GM12878 (cell line): ENCODE results near the gene PRKN. TPM values are rescaled to one million over a fixed set of nuclear protein-coding genes. Genes with fewer than 3 reads are reported as not detected.

ENCODE experiments used
- ATAC-seq: fragments of 200-7000 bp; cut with Tn5 transposase; 3 replicates; pipeline ENCODE4 v1.9.1; 2020; ENCODE audit warnings: mild to moderate bottlenecking, moderate library complexity
- BruUV-seq: library from RNA; stranded (reverse); fragments of 400-500 nt; replicated peaks from 2 replicates; lab custom pipeline; 2021; lab: Mats Ljungman, UMichigan
- CTCF ChIA-PET: fragments of 300-600 bp; sonication (Branson Sonifier 250); formaldehyde crosslinking; extraction: SDS; loops from one replicate; lab custom pipeline; 2021; ENCODE audit warnings: inconsistent platforms; lab: Yijun Ruan, JAX
- POLR2A ChIA-PET: fragments of 350-600 bp; formaldehyde crosslinking; extraction: SDS; loops from one replicate; lab custom pipeline; 2021; ENCODE audit warnings: inconsistent platforms; lab: Charles Lee
- RAD21 ChIA-PET: fragments of 300-600 bp; sonication (Branson Sonifier 250); formaldehyde crosslinking; loops from one replicate; lab custom pipeline; 2023; ENCODE audit warnings: antibody characterized with exemption; ENCODE audit not compliant: unreplicated experiment; lab: Charles Lee
- SMC1A ChIA-PET: fragments of 300-600 bp; sonication (Branson Sonifier 250); formaldehyde crosslinking; loops from one replicate; lab custom pipeline; 2023; ENCODE audit not compliant: unreplicated experiment, uncharacterized antibody; lab: Charles Lee
- DNase-seq: peaks from one replicate; pipeline ENCODE4 v3.0.0-alpha.2; 2011; ENCODE audit warnings: low read depth, low spot score
- FAIRE-seq: peaks from 3 replicates; lab custom pipeline; 2011; peaks lifted over from hg19 to GRCh38; lab: Jason Lieb, UNC
- H2AFZ ChIP-seq: 2 replicates; pipeline ENCODE4 v1.6.0; 2011; ENCODE audit warnings: low read depth, low read length, control low read depth; ENCODE audit not compliant: control insufficient read depth
- H3K27ac ChIP-seq: 2 replicates; pipeline ENCODE4 v1.5.1; 2011; ENCODE audit warnings: control low read depth; ENCODE audit not compliant: control insufficient read depth, insufficient read depth
- H3K27me3 ChIP-seq, 2 experiments: replicated peaks in 1 of 2; 2 replicates each; pipeline versions ENCODE4 v1.6.0 to v1.6.1; 2011; ENCODE audit warnings: low read length in 1 of 2; ENCODE audit not compliant: control insufficient read depth in 2 of 2, insufficient read depth in 2 of 2
- H3K36me3 ChIP-seq, 2 experiments: 2 replicates each; pipeline ENCODE4 v1.5.1; 2011; ENCODE audit warnings: low read length in 1 of 2; ENCODE audit not compliant: control insufficient read depth in 2 of 2, insufficient read depth in 2 of 2
- H3K4me1 ChIP-seq: 2 replicates; pipeline ENCODE4 v1.6.1; 2011; ENCODE audit warnings: mild to moderate bottlenecking, low read length, moderate library complexity, mixed read lengths; ENCODE audit not compliant: control insufficient read depth, insufficient read depth
- H3K4me2 ChIP-seq: 2 replicates; pipeline ENCODE4 v1.6.0; 2011; ENCODE audit warnings: control low read depth; ENCODE audit not compliant: control insufficient read depth, insufficient read depth
- H3K4me3 ChIP-seq: fragments of 200-600 bp; sonication (generic); 2 replicates; pipeline ENCODE4 v1.5.1; 2016
- H3K79me2 ChIP-seq: 2 replicates; pipeline ENCODE4 v1.6.0; 2011; ENCODE audit warnings: low read length; ENCODE audit not compliant: control insufficient read depth, insufficient read depth
- H3K9ac ChIP-seq: 2 replicates; pipeline ENCODE4 v1.8.0; 2011; ENCODE audit warnings: low read length, control low read depth, mixed read lengths; ENCODE audit not compliant: control insufficient read depth, insufficient read depth
- H3K9me3 ChIP-seq: replicated peaks from 3 replicates; pipeline ENCODE4 v1.5.1; 2011; ENCODE audit warnings: mild to moderate bottlenecking, low read length; ENCODE audit not compliant: control insufficient read depth, insufficient read depth
- H4K20me1 ChIP-seq: 2 replicates; pipeline ENCODE4 v1.6.0; 2011; ENCODE audit not compliant: control insufficient read depth, insufficient read depth
- BCL3 ChIP-seq: IDR thresholded peaks from 2 replicates; pipeline ENCODE4 v1.6.1; 2011; ENCODE audit warnings: borderline replicate concordance, low read depth, mild to moderate bottlenecking, moderate library complexity, low read length; ENCODE audit not compliant: insufficient read depth, poor library complexity, severe bottlenecking
- CHD4 ChIP-seq: fragments of 200-600 bp; sonication (generic); IDR thresholded peaks from 2 replicates; pipeline ENCODE4 v1.6.1; 2016; ENCODE audit warnings: mild to moderate bottlenecking
- CREM ChIP-seq: IDR thresholded peaks from 2 replicates; pipeline ENCODE4 v1.6.1; 2014; ENCODE audit warnings: antibody characterized with exemption, low read depth
- HCFC1 ChIP-seq: fragments of 150-350 bp; IDR thresholded peaks from 2 replicates; pipeline ENCODE4 v1.6.1; 2014; ENCODE audit warnings: low read length
- KDM1A ChIP-seq: fragments of 200-600 bp; sonication (generic); IDR thresholded peaks from 2 replicates; pipeline ENCODE4 v1.6.1; 2016; ENCODE audit warnings: borderline replicate concordance
- MTA2 ChIP-seq: fragments of 450-650 bp; IDR thresholded peaks from 2 replicates; pipeline ENCODE4 v1.6.1; 2016; ENCODE audit warnings: low read depth, mild to moderate bottlenecking, moderate library complexity
- NBN ChIP-seq: fragments of 450-650 bp; IDR thresholded peaks from 2 replicates; pipeline ENCODE4 v1.6.1; 2016
- PKNOX1 ChIP-seq: fragments of 450-650 bp; IDR thresholded peaks from 2 replicates; pipeline ENCODE4 v1.6.1; 2016; ENCODE audit warnings: mild to moderate bottlenecking
- POLR2AphosphoS5 ChIP-seq: IDR thresholded peaks from 2 replicates; pipeline ENCODE4 v1.6.1; 2011; ENCODE audit warnings: mild to moderate bottlenecking, low read length, inconsistent platforms
- RAD51 ChIP-seq: fragments of 450-650 bp; IDR thresholded peaks from 2 replicates; pipeline ENCODE4 v1.6.1; 2016; ENCODE audit warnings: moderate library complexity, mild to moderate bottlenecking, inconsistent platforms
- SUPT20H ChIP-seq: IDR thresholded peaks from 2 replicates; pipeline ENCODE4 v1.6.1; 2011; ENCODE audit warnings: low read depth, mild to moderate bottlenecking, low read length, moderate library complexity, borderline replicate concordance; ENCODE audit not compliant: control insufficient read depth
- TCF12 ChIP-seq: IDR thresholded peaks from 2 replicates; pipeline ENCODE4 v1.6.1; 2011; ENCODE audit warnings: low read depth, mild to moderate bottlenecking, low read length
- TCF3 ChIP-seq: IDR thresholded peaks from 2 replicates; pipeline ENCODE4 v1.6.1; 2012; ENCODE audit warnings: low read depth, mild to moderate bottlenecking, low read length, borderline replicate concordance; ENCODE audit not compliant: insufficient read depth
- WGBS: methylation state at CpG from one replicate; pipeline ENCODE4 v1.1.6; 2016; ENCODE audit warnings: low lambda C conversion rate; ENCODE audit not compliant: insufficient replicate concordance, insufficient coverage; ENCODE audit errors: missing lambda C conversion rate; 5-methylcytosine and 5-hydroxymethylcytosine counted together
- in situ Hi-C: fragments of 300-500 bp; cut with MboI; formaldehyde crosslinking; loops from 9 replicates; pipeline ENCODE4 v1.14.3; 2018; ENCODE audit warnings: mixed read lengths
- intact Hi-C: fragments of 100-400 bp; cut with micrococcal nuclease; formaldehyde crosslinking; loops from one replicate; pipeline ENCODE4 v1.14.2; 2022; ENCODE audit not compliant: unreplicated experiment
- polyA plus RNA-seq, 11 experiments: library from polyadenylated mRNA; depleted of rRNA in 4 of 11; unstranded in 6 of 11; stranded (reverse) in 5 of 11; fragments of >200 nt; fragmentation: Nextera tagmentation in 4 of 11; fragmentation: Illumina TruSeq in 1 of 11; extraction: Ambion mirVana in 4 of 11; extraction: Trizol in 1 of 11; gene quantifications; 1 replicate in 1 of 11; 2 replicates in 10 of 11; pipeline versions ENCODE4 v1.2.1 to v1.2.3, GENCODE V29; 2011 to 2016; ENCODE audit warnings: inconsistent platforms in 2 of 11, missing spikeins in 2 of 11, low read depth in 1 of 11
- total RNA-seq, 4 experiments: library from RNA; depleted of rRNA in 3 of 4; stranded (reverse); fragments of >200 nt in 3 of 4; fragmentation: Illumina TruSeq in 1 of 4; extraction: Trizol in 1 of 4; gene quantifications; 2 replicates each; pipeline versions ENCODE4 v1.2.1 to v1.2.3, GENCODE V29; 2013 to 2021

The PRKN gene
- total and polyA plus RNA-seq, 10 of the 15 experiments (the other 5 are each of a cell fraction or from before 2014, with no cell fraction given): 0.06 to 0.09 TPM; not detected in 8

GRCh38 chr6:162056745-162057144 is 670.8 kb downstream of the PRKN start:
- RAD21 ChIA-PET: no interaction called here
- FAIRE-seq (no peak), DNase-seq (no peak), ATAC-seq (no peak)
- WGBS: 38% methylated on average over 8 of the region's 8 CpGs
- SMC1A ChIA-PET: no interaction called here
- no TSS peak for BruUV-seq
- Histone ChIP-seq H4K20me1 (no peaks in the 10 kb centered on the region), H3K4me2 (no peak overlapping the region), H3K4me3 (no peak overlapping the region), H3K9ac (no peak overlapping the region), H3K79me2 (no peaks in the 10 kb centered on the region), H3K27me3 (no peaks in the 10 kb centered on the region), H3K9me3 (no peaks in the 10 kb centered on the region), H3K27ac (no peak overlapping the region), H3K4me1 (no peaks in the 10 kb centered on the region), H3K36me3 (no peaks in the 10 kb centered on the region), H2AFZ (no peak overlapping the region)
- in situ Hi-C loops (no loop called here), intact Hi-C loops (no loop called here)
- POLR2A ChIA-PET: no interaction called here
- CTCF ChIA-PET: no interaction called here
- TF ChIP-seq CREM (no peak), BCL3 (no peak), KDM1A (no peak), HCFC1 (no peak), PKNOX1 (no peak), TCF12 (no peak), MTA2 (no peak), RAD51 (no peak), POLR2AphosphoS5 (no peak), TCF3 (no peak), NBN (no peak), CHD4 (no peak), SUPT20H (no peak)
